Activated CD8-positive, alpha-beta T cell treated with anti-CD3 and anti-CD28 coated beads for 36 hours (primary cell): ENCODE measurements around the gene NUP98. TPM values are rescaled to one million over a fixed set of nuclear protein-coding genes. Genes with fewer than 3 reads are reported as not detected.

Experiments used
- ATAC-seq: fragments of 200-7000 bp; cut with Tn5 transposase; one replicate; pipeline ENCODE4 v1.10.0; 2021; ENCODE audit warnings: mild to moderate bottlenecking, moderate library complexity
- CTCF ChIA-PET: fragments of 350-600 bp; sonication (Branson Sonifier 250); formaldehyde crosslinking; loops from one replicate; lab custom pipeline; 2021; ENCODE audit warnings: antibody characterized with exemption; lab: Charles Lee
- POLR2A ChIA-PET: fragments of 350-600 bp; sonication (Branson Sonifier 250); formaldehyde crosslinking; loops from one replicate; lab custom pipeline; 2021; ENCODE audit warnings: antibody characterized with exemption; lab: Charles Lee
- DNase-seq: peaks from one replicate; pipeline ENCODE4 v3.0.0-alpha.2; 2020
- H3K27ac Mint-ChIP-seq: one replicate; pipeline ENCODE4 v1.8.0; 2021; ENCODE audit warnings: mild to moderate bottlenecking, mixed read lengths
- H3K27me3 Mint-ChIP-seq: one replicate; pipeline ENCODE4 v1.8.0; 2021; ENCODE audit warnings: mixed read lengths
- H3K36me3 Mint-ChIP-seq: one replicate; pipeline ENCODE4 v1.8.0; 2021; ENCODE audit warnings: low read depth, mixed read lengths
- H3K4me1 Mint-ChIP-seq: one replicate; pipeline ENCODE4 v1.8.0; 2021; ENCODE audit warnings: low read depth, mixed read lengths
- H3K4me3 Mint-ChIP-seq: one replicate; pipeline ENCODE4 v1.8.0; 2021; ENCODE audit warnings: mild to moderate bottlenecking, moderate library complexity, mixed read lengths
- H3K9me3 Mint-ChIP-seq: one replicate; pipeline ENCODE4 v1.8.0; 2021; ENCODE audit warnings: mixed read lengths
- CTCF ChIP-seq: fragments of 200-600 bp; IDR thresholded peaks from one replicate; pipeline ENCODE4 v1.8.0; 2022; ENCODE audit warnings: antibody characterized with exemption, mild to moderate bottlenecking
- intact Hi-C: fragments of 100-400 bp; cut with micrococcal nuclease; formaldehyde crosslinking; loops from one replicate; pipeline ENCODE4 v1.10.0; 2022
- total RNA-seq, 2 experiments: library from RNA; stranded (reverse); gene quantifications; one replicate each; pipeline ENCODE4 v1.2.3, GENCODE V29; 2021

NUP98 gene
- total RNA-seq, 2 experiments from 2014 or later, result 88.4 to 89.9 TPM

- ChIA-PET POLR2A (interaction anchor here (0.5 to 4.2 kb wide), 12 partner anchors 10 to 251 kb away, joined by 3 to 25 read pairs (median 3); partner anchors contain the start of genes NUP98 and RHOG), CTCF (interaction anchor here (0.6 to 5.4 kb wide), 48 partner anchors 9 to 277 kb away, joined by 3 to 43 read pairs (median 4); partner anchors contain the start of genes NUP98 and STIM1)
- TF ChIP-seq CTCF, result peak; percentile 58
- ATAC-seq (peak; percentile 80), DNase-seq (peak; percentile 70)
- Mint-ChIP-seq H3K27ac (peak within 1 kb of the TSS; percentile 91), H3K9me3 (no peaks in the 10 kb centered on the region), H3K4me1 (peaks cover 22% of the 10 kb centered on the region), H3K4me3 (peak within 1 kb of the TSS; percentile 95), H3K36me3 (peaks cover 4% of the 10 kb centered on the region), H3K27me3 (no peaks in the 10 kb centered on the region)
- intact Hi-C loops, result no loop called here
Observed at GRCh38 chr11:3807909-3808860, 10.8 kb upstream of the NUP98 start, which contains the start of gene PGAP2. TSS of gene PGAP2 (plus strand) at chr11:3808560. CDS start at chr11:3811260, 2,700 bp downstream.

- DNase-seq, result no peak
- no peak overlapping the region for H3K4me3 Mint-ChIP-seq
- no peak for ATAC-seq
- H3K27me3 Mint-ChIP-seq, result no peaks in the 10 kb centered on the region
- no peak overlapping the region for H3K27ac Mint-ChIP-seq
- ChIA-PET POLR2A (no interaction called here), CTCF (interaction anchor here (1.8 to 2.1 kb wide), 2 partner anchors 46 to 269 kb away, joined by 5 to 6 read pairs; no protein-coding TSS in a partner anchor)
- intact Hi-C loops, result no loop called here
- H3K4me1 Mint-ChIP-seq, result peaks cover 27% of the 10 kb centered on the region
- no peaks in the 10 kb centered on the region for H3K36me3 Mint-ChIP-seq
- no peaks in the 10 kb centered on the region for H3K9me3 Mint-ChIP-seq
- TF ChIP-seq CTCF, result no peak
Observed at GRCh38 chr11:3803726-3804495, 6.6 kb upstream of the NUP98 start.

- no peaks in the 10 kb centered on the region for H3K27me3 Mint-ChIP-seq
- POLR2A ChIA-PET, result no interaction called here
- H3K27ac Mint-ChIP-seq, result no peak overlapping the region
- H3K4me1 Mint-ChIP-seq, result peaks cover 21% of the 10 kb centered on the region
- no peak overlapping the region for H3K4me3 Mint-ChIP-seq
- ATAC-seq (no peak), DNase-seq (no peak)
- H3K36me3 Mint-ChIP-seq, result no peaks in the 10 kb centered on the region
- intact Hi-C loops, result no loop called here
- CTCF ChIA-PET, result interaction anchor here (2.1 kb wide), 1 partner anchor 270 kb away, joined by 6 read pairs; no protein-coding TSS in a partner anchor
- TF ChIP-seq CTCF, result no peak
- no peaks in the 10 kb centered on the region for H3K9me3 Mint-ChIP-seq
Observed at GRCh38 chr11:3802011-3802790, 4.8 kb upstream of the NUP98 start.

- intact Hi-C loops, result loop anchor here (5.0 kb wide), 1 partner anchor 37 kb away; no protein-coding TSS in a partner anchor
- ATAC-seq (no peak), DNase-seq (no peak)
- TF ChIP-seq CTCF, result no peak
- ChIA-PET POLR2A (interaction anchor here (1.5 to 3.5 kb wide), 2 partner anchors 8 to 80 kb away, joined by 3 to 25 read pairs; partner anchors contain the start of gene PGAP2), CTCF (interaction anchor here (0.7 to 3.2 kb wide), 3 partner anchors 8 to 74 kb away, joined by 3 to 33 read pairs (median 3); partner anchors contain the start of gene PGAP2)
- Mint-ChIP-seq H3K4me3 (no peak overlapping the region), H3K9me3 (no peaks in the 10 kb centered on the region), H3K27ac (no peak overlapping the region), H3K36me3 (peaks cover 19% of the 10 kb centered on the region), H3K27me3 (no peaks in the 10 kb centered on the region), H3K4me1 (peaks cover 34% of the 10 kb centered on the region)
Observed at GRCh38 chr11:3799873-3800272, 2.5 kb upstream of the NUP98 start.
